ENCODE measurements around the gene MAMDC4. TPM values are rescaled to one million over a fixed set of nuclear protein-coding genes. Genes with fewer than 3 reads are reported as not detected.
"Not testable (repeated sequence)": the region's sequence is repeated elsewhere in the genome, so short reads cannot be mapped to it uniquely, and the experiment has no call there.

The MAMDC4 gene
- total RNA-seq, 2 experiments from 2014 or later, result 15.9 to 16.1 TPM

DNA sequence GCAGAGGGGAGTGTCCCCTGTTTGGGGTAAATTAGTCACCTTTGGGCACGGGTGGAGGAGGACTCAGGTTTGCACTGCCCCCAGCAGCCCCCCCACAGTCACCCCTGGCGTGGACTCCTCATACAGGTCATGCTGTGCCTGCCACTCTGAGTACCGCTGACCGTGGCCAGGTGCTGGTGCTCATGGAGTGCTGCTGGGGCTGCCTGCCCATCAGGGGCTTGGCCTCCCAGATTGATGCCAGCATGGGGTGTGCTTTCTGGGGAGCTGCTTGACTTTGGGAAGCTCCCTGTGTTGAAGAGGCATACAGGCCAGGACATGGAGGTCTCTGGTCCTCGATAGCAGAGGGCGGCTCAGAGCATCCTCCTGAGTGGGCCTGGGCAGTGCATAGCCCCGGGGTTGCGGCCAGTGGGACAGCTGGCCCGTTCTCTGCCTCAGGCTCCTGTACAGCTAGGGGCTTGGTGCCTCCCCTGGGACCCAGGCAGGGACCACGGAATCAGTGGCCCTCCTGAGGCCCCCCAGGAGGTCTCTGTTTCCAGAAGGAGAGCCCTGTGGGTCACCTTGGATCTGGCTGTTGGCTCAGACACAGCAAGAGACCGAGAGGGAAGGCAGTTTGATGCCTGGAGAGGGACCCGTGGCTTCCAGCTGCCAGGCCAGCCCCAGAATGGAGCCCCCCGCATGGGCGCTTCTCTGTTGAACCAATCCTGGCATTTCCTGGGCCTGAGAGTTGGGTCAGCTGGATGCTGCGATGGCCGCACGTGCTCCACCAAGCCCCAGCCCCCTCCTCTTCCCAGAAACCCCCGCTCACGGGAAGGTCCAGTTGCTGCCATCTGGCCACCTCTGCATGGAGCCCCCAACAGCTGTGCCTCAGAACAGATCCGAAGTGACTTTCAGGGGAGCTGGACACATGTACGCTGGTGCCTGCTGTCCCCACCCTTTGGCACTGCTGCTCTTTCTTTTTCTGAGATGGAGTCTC is 15.9 kb upstream of the MAMDC4 start:
- CTCF ChIA-PET, result interaction anchor here (0.6 to 0.7 kb wide), 2 partner anchors 17 to 53 kb away, joined by 3 read pairs; no protein-coding TSS in a partner anchor
- Mint-ChIP-seq H3K4me1 (ENCODE audit: low read depth) (no peaks in the 10 kb centered on the region), H3K9me3 (no peaks in the 10 kb centered on the region), H3K27me3 (ENCODE audit: low read depth) (no peaks in the 10 kb centered on the region), H3K36me3 (ENCODE audit: low read depth) (peaks cover 7% of the 10 kb centered on the region), H3K4me3 (no peak overlapping the region), H3K27ac (no peak overlapping the region)
- intact Hi-C loops (cut with micrococcal nuclease), result no loop called here
- no peak for DNase-seq

DNA sequence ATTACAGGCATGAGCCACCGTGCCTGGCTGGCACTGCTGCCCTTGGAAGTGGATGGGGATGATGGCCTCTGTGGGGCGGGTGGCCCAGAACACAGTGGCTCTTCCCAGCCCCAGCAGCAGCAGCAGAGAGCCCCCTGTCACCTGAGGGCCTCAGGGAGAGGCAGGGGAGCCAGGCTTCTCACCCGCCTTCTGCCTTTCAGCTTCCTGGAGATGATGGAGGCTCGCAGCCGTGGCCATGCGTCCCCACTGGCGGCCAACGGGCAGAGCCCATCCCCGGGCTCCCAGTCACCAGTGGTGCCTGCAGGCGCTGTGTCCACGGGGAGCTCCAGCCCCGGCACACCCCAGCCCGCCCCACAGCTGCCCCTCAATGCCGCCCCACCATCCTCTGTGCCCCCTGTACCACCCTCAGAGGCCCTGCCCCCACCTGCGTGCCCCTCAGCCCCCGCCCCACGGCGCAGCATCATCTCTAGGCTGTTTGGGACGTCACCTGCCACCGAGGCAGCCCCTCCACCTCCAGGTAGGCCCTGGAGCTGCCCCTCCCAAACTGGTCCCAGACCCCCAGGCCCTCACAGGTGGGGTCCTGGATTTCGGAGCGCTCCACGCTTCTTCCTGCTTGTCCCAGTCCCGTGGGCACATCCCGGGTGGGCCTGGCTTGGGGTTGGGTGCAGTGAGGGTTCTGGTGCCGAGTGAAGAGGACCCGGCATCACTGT is 14.8 kb upstream of the MAMDC4 start:
- H3K27ac Mint-ChIP-seq, result no peak overlapping the region
- DNase-seq, result no peak
- H3K27me3 Mint-ChIP-seq (ENCODE audit: low read depth), result no peaks in the 10 kb centered on the region
- no peak overlapping the region for H3K4me3 Mint-ChIP-seq
- peaks cover 3% of the 10 kb centered on the region for H3K36me3 Mint-ChIP-seq (ENCODE audit: low read depth)
- no peaks in the 10 kb centered on the region for H3K9me3 Mint-ChIP-seq
- CTCF ChIA-PET, result no interaction called here
- peaks cover 3% of the 10 kb centered on the region for H3K4me1 Mint-ChIP-seq (ENCODE audit: low read depth)
- intact Hi-C loops (cut with micrococcal nuclease), result no loop called here

DNA sequence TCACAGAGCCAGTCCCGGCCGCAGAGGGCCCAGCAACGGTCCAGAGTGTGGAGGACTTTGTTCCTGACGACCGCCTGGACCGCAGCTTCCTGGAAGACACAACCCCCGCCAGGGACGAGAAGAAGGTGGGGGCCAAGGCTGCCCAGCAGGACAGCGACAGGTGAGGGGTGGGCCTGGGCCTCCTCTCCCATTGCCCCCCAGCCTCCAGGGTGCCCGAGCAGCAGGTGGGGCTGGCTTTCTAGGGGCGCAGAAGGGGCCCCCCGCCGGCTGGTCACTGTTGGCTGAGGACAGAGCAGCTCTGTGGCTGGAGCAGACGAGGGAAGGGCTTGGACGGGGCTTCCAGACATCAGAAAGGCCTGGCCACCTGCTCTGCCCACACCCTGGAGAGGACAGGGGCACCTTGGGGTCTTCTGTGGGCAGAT is 14.3 kb upstream of the MAMDC4 start:
- CTCF ChIA-PET; H3K27me3 Mint-ChIP-seq (ENCODE audit: low read depth); H3K4me1 Mint-ChIP-seq (ENCODE audit: low read depth); H3K4me3 Mint-ChIP-seq; H3K9me3 Mint-ChIP-seq; H3K36me3 Mint-ChIP-seq (ENCODE audit: low read depth); H3K27ac Mint-ChIP-seq; intact Hi-C loops (cut with micrococcal nuclease); DNase-seq: not testable (repeated sequence)

DNA sequence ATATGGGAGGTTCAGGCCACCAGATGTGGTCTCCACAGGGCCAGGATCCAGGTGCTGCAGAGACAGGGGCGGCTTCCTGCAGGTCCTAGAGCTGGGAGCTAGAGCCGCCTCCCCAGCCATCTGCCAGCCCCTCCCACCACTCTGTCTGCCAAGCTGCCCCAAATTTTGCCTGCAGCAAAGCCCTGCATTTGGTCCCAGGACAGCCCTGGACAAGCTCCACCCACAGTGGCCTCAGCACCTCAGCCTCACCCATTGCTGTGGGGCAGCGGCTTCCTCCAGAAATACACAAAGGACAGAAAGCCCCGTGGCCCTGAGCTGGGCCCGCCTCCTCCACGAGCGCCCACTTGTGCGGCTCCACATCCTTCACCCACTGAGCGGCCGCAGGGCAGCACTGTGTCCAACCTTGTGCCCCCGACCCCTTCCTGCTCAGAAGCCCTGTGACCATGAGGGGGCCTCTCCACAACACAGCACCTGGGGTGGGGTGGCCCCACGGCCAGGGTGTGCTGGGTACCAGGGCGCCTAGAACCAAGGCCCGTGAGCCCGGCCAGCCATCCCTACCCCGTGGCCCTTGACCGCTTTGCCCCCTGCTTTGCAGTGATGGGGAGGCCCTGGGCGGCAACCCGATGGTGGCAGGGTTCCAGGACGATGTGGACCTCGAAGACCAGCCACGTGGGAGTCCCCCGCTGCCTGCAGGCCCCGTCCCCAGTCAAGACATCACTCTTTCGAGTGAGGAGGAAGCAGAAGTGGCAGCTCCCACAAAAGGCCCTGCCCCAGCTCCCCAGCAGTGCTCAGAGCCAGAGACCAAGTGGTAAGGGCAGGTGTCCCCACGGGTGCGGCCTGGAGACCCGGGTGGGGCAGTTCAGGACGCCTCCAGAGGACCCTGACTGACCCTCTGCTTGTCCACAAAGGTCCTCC is 13.6 kb upstream of the MAMDC4 start:
- Mint-ChIP-seq H3K9me3 (no peaks in the 10 kb centered on the region), H3K4me3 (no peak overlapping the region), H3K4me1 (ENCODE audit: low read depth) (peaks cover 8% of the 10 kb centered on the region), H3K36me3 (ENCODE audit: low read depth) (peaks cover 3% of the 10 kb centered on the region), H3K27ac (no peak overlapping the region), H3K27me3 (ENCODE audit: low read depth) (no peaks in the 10 kb centered on the region)
- no peak for DNase-seq
- intact Hi-C loops (cut with micrococcal nuclease), result no loop called here
- CTCF ChIA-PET, result no interaction called here

DNA sequence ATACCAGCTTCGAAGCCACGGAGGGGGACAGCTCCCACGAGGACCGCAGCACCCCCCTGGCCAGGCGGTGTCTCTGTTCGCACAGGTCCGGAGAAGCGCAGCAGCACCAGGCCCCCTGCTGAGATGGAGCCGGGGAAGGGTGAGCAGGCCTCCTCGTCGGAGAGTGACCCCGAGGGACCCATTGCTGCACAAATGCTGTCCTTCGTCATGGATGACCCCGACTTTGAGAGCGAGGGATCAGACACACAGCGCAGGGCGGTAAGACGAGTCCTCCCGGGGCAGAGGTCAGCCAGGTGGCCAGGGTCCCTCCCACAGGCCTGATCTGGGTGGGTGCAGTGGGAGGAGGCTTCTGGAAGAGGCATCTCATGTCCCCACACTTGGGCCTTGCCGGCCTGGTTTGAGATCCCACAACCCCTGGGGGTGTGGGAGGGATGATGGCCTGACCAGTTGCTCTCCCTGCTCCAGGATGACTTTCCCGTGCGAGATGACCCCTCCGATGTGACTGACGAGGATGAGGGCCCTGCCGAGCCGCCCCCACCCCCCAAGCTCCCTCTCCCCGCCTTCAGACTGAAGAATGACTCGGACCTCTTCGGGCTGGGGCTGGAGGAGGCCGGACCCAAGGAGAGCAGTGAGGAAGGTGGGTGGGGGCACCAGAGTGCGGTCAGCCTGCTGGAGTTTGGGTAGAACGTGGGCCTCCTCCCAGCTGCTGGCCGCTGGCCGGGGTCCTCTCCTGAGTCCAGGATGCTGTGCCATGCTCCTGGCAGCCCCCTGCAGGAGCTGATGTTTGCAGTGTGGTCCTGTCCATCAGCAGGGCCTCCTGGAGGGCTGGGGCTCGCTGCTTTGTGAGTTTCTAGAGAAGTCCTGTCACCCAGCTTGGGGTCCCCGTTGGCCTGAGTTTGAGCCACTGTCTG is 12.7 kb upstream of the MAMDC4 start:
- CTCF ChIA-PET, result interaction anchor here (0.5 kb wide), 1 partner anchor 22 kb away, joined by 3 read pairs; no protein-coding TSS in a partner anchor
- Mint-ChIP-seq H3K9me3 (no peaks in the 10 kb centered on the region), H3K4me3 (no peak overlapping the region), H3K36me3 (ENCODE audit: low read depth) (peaks cover 3% of the 10 kb centered on the region), H3K4me1 (ENCODE audit: low read depth) (peaks cover 9% of the 10 kb centered on the region), H3K27me3 (ENCODE audit: low read depth) (no peaks in the 10 kb centered on the region), H3K27ac (no peak overlapping the region)
- no peak for DNase-seq
- intact Hi-C loops (cut with micrococcal nuclease), result no loop called here

DNA sequence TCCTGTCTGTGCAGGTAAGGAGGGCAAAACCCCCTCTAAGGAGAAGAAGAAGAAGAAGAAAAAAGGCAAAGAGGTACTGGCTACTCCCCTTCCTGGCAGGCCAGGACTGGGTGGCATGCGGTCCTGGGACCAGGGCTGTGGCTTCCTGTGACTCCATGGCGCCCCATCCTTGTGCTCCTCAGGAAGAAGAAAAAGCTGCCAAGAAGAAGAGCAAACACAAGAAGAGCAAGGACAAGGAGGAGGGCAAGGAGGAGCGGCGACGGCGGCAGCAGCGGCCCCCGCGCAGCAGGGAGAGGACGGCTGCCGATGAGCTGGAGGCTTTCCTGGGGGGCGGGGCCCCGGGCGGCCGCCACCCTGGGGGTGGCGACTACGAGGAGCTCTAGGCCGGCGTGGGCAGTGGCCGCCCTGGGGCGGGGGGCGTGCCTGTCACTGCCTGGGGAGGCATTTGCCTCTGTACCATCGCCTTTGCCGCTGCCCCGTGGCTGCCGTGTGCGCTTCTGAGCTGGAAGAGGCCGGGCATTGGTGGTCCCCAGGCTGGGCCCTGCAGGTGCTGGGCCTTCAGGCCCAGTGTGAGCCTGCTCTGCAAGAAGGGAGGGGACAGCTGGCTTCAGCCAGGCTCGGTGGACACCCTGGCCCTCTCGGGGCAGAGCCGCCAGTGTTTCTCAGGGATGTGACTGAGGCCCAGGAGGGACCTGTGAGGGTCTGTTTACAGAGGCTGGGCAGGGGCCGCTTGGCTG is 11.8 kb upstream of the MAMDC4 start:
- CTCF ChIA-PET, result no interaction called here
- peaks cover 2% of the 10 kb centered on the region for H3K27me3 Mint-ChIP-seq (ENCODE audit: low read depth)
- peaks cover 3% of the 10 kb centered on the region for H3K36me3 Mint-ChIP-seq (ENCODE audit: low read depth)
- H3K4me1 Mint-ChIP-seq (ENCODE audit: low read depth), result peaks cover 11% of the 10 kb centered on the region
- H3K9me3 Mint-ChIP-seq, result no peaks in the 10 kb centered on the region
- H3K27ac Mint-ChIP-seq, result no peak overlapping the region
- no peak for DNase-seq
- no peak overlapping the region for H3K4me3 Mint-ChIP-seq
- intact Hi-C loops (cut with micrococcal nuclease), result no loop called here

DNA sequence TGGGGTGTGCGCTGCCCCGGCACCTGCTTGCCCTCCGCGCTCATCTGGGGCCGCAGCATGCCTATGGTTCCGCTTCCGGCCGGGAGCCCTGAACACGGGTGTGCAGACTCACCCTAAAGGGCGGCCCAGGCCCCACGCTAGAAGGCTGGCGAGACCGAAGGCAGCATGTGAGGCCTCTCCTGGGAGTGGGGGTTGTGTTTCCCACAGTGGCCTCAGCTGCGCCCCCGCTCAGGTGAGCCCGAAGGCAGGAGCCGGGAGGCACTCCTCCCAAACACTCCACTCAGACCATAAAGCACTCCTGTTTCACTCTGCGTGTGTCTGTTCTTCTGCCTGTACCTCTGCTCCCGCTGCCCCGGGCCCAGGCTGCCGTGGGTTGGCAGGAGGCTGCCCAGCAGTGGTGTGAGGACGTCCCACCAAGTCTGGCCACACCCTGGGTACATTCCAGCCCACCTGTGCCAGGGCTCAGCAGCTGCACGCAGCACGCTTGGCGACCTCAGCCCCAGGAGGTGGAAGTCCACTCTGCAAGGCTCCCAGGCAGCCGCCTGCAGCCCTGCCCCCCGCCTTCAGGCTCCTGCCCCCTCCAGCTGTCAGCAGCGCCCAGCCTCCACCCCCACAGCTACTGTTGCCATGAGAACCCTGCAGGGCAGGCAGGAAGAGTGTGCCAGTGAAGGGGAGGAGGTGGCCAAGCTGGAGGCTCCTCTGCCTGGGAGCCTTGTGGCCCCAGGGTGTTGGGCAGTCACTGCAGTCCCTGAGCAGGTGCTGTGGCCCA is 11.1 kb upstream of the MAMDC4 start:
- peaks cover 3% of the 10 kb centered on the region for H3K36me3 Mint-ChIP-seq (ENCODE audit: low read depth)
- DNase-seq, result no peak
- H3K27me3 Mint-ChIP-seq (ENCODE audit: low read depth), result peaks cover 5% of the 10 kb centered on the region
- H3K4me1 Mint-ChIP-seq (ENCODE audit: low read depth), result peaks cover 12% of the 10 kb centered on the region
- CTCF ChIA-PET, result interaction anchor here (1.0 to 3.0 kb wide), 6 partner anchors 41 to 194 kb away, joined by 3 to 10 read pairs (median 4); no protein-coding TSS in a partner anchor
- no peak overlapping the region for H3K4me3 Mint-ChIP-seq
- intact Hi-C loops (cut with micrococcal nuclease), result no loop called here
- H3K9me3 Mint-ChIP-seq, result no peaks in the 10 kb centered on the region
- no peak overlapping the region for H3K27ac Mint-ChIP-seq

DNA sequence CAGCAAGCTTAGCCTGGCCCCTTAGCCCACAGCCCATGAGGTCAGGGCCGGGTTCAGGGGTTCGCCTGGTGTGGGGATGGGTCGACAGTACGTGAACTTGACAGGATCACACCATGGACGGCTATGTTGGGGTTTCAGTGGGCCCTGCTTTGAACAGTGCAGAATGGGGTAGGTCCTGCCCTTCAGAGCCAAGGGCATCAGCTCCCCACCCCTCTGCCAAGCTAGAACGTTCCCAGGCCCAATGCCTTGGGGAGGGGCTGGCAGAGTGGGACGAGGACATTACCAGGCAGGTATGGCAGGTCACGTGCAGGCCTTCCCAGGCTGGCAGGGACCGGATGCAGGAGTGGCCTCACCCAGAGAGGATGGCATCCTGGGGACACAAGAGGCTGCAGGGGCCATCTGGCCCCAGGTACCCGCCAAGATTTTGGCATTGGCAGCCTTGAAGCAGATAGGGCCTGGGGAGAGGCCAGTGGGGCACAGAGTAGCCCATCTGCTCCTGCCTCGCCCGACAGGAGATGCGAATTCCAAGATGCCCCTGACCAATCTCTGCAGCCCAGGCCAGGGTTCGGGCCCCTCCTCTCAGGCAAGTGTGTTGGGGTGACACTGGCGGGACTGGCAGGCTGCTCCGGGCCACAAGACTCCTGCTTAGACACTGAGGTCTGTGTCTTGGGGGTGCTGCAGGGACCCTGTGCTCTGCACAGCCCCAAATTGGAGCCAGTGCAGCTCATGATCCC is 10.3 kb upstream of the MAMDC4 start:
- Mint-ChIP-seq H3K4me1 (ENCODE audit: low read depth) (peaks cover 14% of the 10 kb centered on the region), H3K4me3 (peak overlapping the region; percentile 68)
- not testable (repeated sequence) for H3K36me3 Mint-ChIP-seq (ENCODE audit: low read depth); DNase-seq; H3K27ac Mint-ChIP-seq; H3K27me3 Mint-ChIP-seq (ENCODE audit: low read depth); H3K9me3 Mint-ChIP-seq
- CTCF ChIA-PET, result interaction anchor here (0.6 to 3.0 kb wide), 21 partner anchors 20 to 226 kb away, joined by 3 to 12 read pairs (median 4); partner anchors contain the start of gene RABL6
- intact Hi-C loops (cut with micrococcal nuclease), result loop anchor here (1.0 to 2.0 kb wide), 4 partner anchors 44 to 193 kb away; partner anchors contain the start of genes FBXW5, PAXX and TRAF2

DNA sequence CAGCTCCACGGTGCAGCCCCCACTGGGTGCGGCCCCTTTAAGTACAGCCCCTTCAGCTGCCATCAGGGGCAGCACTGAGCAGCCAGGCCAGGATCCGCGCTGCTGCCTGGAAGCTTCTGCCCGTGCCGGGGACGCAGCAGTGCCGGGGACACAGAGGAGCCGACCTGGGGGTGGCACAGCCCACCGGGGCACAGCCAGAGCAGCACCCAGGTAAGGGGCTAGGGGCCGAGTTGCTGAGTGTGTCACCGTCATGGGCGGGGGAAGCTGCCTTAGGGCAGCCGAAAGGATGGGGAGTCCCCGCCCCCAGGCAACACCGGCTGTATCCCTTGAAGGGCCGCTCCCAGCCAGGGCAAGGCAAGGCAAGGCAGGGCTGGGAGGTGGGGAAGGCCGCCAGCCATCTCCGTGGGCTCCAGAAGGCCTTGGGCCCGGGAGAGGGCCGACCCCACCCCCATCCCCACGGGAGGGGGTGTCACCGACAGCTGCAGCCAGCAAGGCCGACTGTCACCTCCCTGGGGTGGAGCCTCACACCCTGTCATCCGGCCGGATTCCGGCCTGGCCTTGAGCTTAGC is 9.7 kb upstream of the MAMDC4 start, which contains the start of gene AJM1:
Gene AJM1 (plus strand): TSS at position 99 of the 569 bp plus-strand sequence. CDS start 1,937 bp downstream, outside the sequence.
- Mint-ChIP-seq H3K27me3 (ENCODE audit: low read depth) (peaks cover 12% of the 10 kb centered on the region), H3K4me3 (peak within 1 kb of the TSS; percentile 68), H3K4me1 (ENCODE audit: low read depth) (peaks cover 16% of the 10 kb centered on the region)
- peak; percentile 81 for DNase-seq
- intact Hi-C loops (cut with micrococcal nuclease), result loop anchor here (1.0 to 2.0 kb wide), 4 partner anchors 44 to 192 kb away; partner anchors contain the start of genes FBXW5, PAXX and TRAF2
- not testable (repeated sequence) for H3K9me3 Mint-ChIP-seq; H3K36me3 Mint-ChIP-seq (ENCODE audit: low read depth); H3K27ac Mint-ChIP-seq
- CTCF ChIA-PET, result interaction anchor here (0.5 to 3.0 kb wide), 25 partner anchors 20 to 225 kb away, joined by 3 to 12 read pairs (median 4); partner anchors contain the start of gene RABL6

Measured in activated naive CD4-positive, alpha-beta T cell treated with anti-CD3 and anti-CD28 coated beads for 36 hours (primary cell).